Adipose tissue (tissue), 3 donors: ENCODE results near the gene KCNMA1. TPM values are rescaled to one million over a fixed set of nuclear protein-coding genes. Genes with fewer than 3 reads are reported as not detected.

Experiments
- H3K27ac ChIP-seq: one replicate; pipeline ENCODE4 v1.5.1; 2013; ENCODE audit warnings: low read depth, low read length
- WGBS, 3 donors: extraction: QIAGEN DNeasy Blood & Tissue Kit; methylation state at CpG; one replicate each; pipeline ENCODE4 v1.1.7; 2013; 5-methylcytosine and 5-hydroxymethylcytosine counted together
- polyA plus RNA-seq, 3 donors: library from polyadenylated mRNA; stranded (reverse); fragments of 200-250 nt; gene quantifications; one replicate each; pipeline ENCODE4 v1.2.3, GENCODE V29; 2013
- donor health status: healthy with polysubstance abuse.
- donor health status: Bipolar disorder and iron deficiency.
- donor health status: healthy.

The KCNMA1 gene
- polyA plus RNA-seq, 3 donors, result 2.5 to 5.1 (median 3.8) TPM

GRCh38 chr10:77463499-77463898 is 174.1 kb downstream of the KCNMA1 start:
- WGBS, 3 donors, result 58 to 71% (median 67%) methylated on average over 4 of the region's 4 CpGs
- no peak overlapping the region for H3K27ac ChIP-seq

- 82 to 90% (median 84%) methylated on average over 7 of the region's 7 CpGs for WGBS, 3 donors
- H3K27ac ChIP-seq, result no peak overlapping the region
Measured at GRCh38 chr10:77461636-77462296, 175.8 kb downstream of the KCNMA1 start.

GRCh38 chr10:77459905-77460304 is 177.7 kb downstream of the KCNMA1 start:
- 94 to 97% (median 95%) methylated on average over 3 of the region's 3 CpGs for WGBS, 3 donors
- no peak overlapping the region for H3K27ac ChIP-seq

GRCh38 chr10:77458986-77459590 is 178.5 kb downstream of the KCNMA1 start:
- 85 to 92% (median 90%) methylated on average over 3 of the region's 3 CpGs for WGBS, 3 donors
- no peak overlapping the region for H3K27ac ChIP-seq

- WGBS, 3 donors, result 67 to 81% (median 68%) methylated on average over 7 of the region's 7 CpGs
- no peak overlapping the region for H3K27ac ChIP-seq
Measured at GRCh38 chr10:77457721-77458120, 179.9 kb downstream of the KCNMA1 start.

GRCh38 chr10:77457266-77457665 is 180.3 kb downstream of the KCNMA1 start:
- WGBS, 3 donors, result 81 to 95% (median 94%) methylated on average over 1 of the region's 1 CpG
- no peak overlapping the region for H3K27ac ChIP-seq

- WGBS, 3 donors, result 48 to 85% (median 79%) methylated on average over 5 of the region's 5 CpGs
- no peak overlapping the region for H3K27ac ChIP-seq
Measured at GRCh38 chr10:77456414-77456813, 181.2 kb downstream of the KCNMA1 start.

GRCh38 chr10:77455561-77455960 is 182.0 kb downstream of the KCNMA1 start:
- H3K27ac ChIP-seq, result no peak overlapping the region
- 69 to 84% (median 74%) methylated on average over 2 of the region's 2 CpGs for WGBS, 3 donors

- WGBS, 3 donors, result 76 to 80% (median 79%) methylated on average over 4 of the region's 4 CpGs
- H3K27ac ChIP-seq, result no peak overlapping the region
Measured at GRCh38 chr10:77452952-77453564, 184.6 kb downstream of the KCNMA1 start.

GRCh38 chr10:77451886-77452285 is 185.7 kb downstream of the KCNMA1 start:
- no peak overlapping the region for H3K27ac ChIP-seq
- 57 to 96% (median 88%) methylated on average over 2 of the region's 2 CpGs for WGBS, 3 donors

- H3K27ac ChIP-seq, result no peak overlapping the region
- 52 to 87% (median 80%) methylated on average over 5 of the region's 5 CpGs for WGBS, 3 donors
Measured at GRCh38 chr10:77448226-77448625, 189.4 kb downstream of the KCNMA1 start.

- 39 to 93% (median 91%) methylated on average over 4 of the region's 4 CpGs for WGBS, 3 donors
- no peak overlapping the region for H3K27ac ChIP-seq
Measured at GRCh38 chr10:77446700-77447099, 190.9 kb downstream of the KCNMA1 start.

- 88 to 93% (median 90%) methylated on average over 7 of the region's 7 CpGs for WGBS, 3 donors
- no peak overlapping the region for H3K27ac ChIP-seq
Measured at GRCh38 chr10:77445547-77445946, 192.1 kb downstream of the KCNMA1 start.

GRCh38 chr10:77444041-77444440 is 193.6 kb downstream of the KCNMA1 start:
- WGBS, 3 donors, result 67 to 75% (median 73%) methylated on average over 2 of the region's 2 CpGs
- no peak overlapping the region for H3K27ac ChIP-seq

GRCh38 chr10:77442699-77443189 is 194.9 kb downstream of the KCNMA1 start:
- WGBS, 3 donors, result 78 to 81% (median 78%) methylated on average over 6 of the region's 6 CpGs
- no peak overlapping the region for H3K27ac ChIP-seq

- no peak overlapping the region for H3K27ac ChIP-seq
- WGBS, 3 donors, result 77 to 82% (median 79%) methylated on average over 8 of the region's 8 CpGs
Measured at GRCh38 chr10:77441353-77442166, 196.0 kb downstream of the KCNMA1 start.

- WGBS, 3 donors, result 80 to 91% (median 87%) methylated on average over 3 of the region's 3 CpGs
- H3K27ac ChIP-seq, result no peak overlapping the region
Measured at GRCh38 chr10:77436257-77436975, 201.2 kb downstream of the KCNMA1 start.

GRCh38 chr10:77433546-77433945 is 204.1 kb downstream of the KCNMA1 start:
- WGBS, 3 donors, result 74 to 90% (median 81%) methylated on average over 7 of the region's 7 CpGs
- no peak overlapping the region for H3K27ac ChIP-seq
